ENCODE results near the gene ACTL8.

ACTL8 gene

DNA sequence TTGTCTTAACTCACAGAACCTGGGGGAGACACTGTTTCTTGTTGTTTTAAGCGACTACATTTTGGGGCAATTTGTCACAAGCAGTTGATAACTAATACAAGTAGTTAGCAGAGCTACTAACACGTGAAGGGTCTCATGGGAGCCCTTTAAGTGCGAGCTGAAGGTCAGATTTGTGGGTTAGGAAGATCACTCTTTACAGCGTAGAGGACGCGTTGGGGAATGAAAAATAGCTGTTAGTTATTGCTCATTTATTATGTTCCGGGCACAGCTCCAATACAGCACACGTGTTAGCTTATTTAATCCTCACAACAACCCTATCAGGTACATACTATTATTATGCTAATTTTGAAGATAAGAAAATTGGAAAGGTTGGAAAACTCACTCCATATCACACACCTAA is 95.9 kb downstream of the ACTL8 start:
- CTCF ChIA-PET: no interaction called here
- DNase-seq (ENCODE audit: extremely low spot score): no peak
- POLR2A ChIA-PET: no interaction called here
- TF ChIP-seq NFRKB (IDR thresholded peaks at IDR 0.05): no peak
- no peak for TF ChIP-seq FOXK2 (IDR thresholded peaks at IDR 0.05)
- no peak for TF ChIP-seq FOXA1 (IDR thresholded peaks at IDR 0.05)

DNA sequence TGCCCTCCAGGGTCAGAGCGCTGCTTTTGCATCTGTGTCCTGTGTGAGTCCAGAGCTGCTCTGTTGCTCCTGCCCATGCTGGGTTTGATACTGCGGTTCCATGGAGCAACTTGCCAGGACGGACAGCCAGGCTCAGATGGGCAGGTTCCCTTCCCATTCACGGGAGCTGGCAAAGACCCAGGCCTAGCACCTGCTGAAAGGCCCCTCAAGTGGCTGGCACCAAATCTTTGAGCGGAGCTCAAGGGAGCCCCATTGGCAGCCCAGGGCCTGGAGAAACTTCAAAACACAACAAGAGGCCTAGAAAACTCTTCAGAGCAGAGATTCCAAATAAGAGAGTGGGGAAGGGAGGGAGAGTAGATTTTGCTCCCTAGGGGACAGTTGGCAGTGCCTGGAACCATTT is 97.2 kb downstream of the ACTL8 start:
- ChIA-PET CTCF (no interaction called here), POLR2A (no interaction called here)
- no peak for DNase-seq (ENCODE audit: extremely low spot score)
- TF ChIP-seq ARNT (IDR thresholded peaks at IDR 0.05): no peak
- TF ChIP-seq, protein P1, sequence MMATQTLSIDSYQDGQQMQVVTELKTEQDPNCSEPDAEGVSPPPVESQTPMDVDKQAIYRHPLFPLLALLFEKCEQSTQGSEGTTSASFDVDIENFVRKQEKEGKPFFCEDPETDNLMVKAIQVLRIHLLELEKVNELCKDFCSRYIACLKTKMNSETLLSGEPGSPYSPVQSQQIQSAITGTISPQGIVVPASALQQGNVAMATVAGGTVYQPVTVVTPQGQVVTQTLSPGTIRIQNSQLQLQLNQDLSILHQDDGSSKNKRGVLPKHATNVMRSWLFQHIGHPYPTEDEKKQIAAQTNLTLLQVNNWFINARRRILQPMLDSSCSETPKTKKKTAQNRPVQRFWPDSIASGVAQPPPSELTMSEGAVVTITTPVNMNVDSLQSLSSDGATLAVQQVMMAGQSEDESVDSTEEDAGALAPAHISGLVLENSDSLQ (IDR thresholded peaks at IDR 0.05): no peak
- TF ChIP-seq NFRKB (IDR thresholded peaks at IDR 0.05): no peak
- TF ChIP-seq FOXM1 (IDR thresholded peaks at IDR 0.05; ENCODE audit: borderline replicate concordance): no peak
- no peak for TF ChIP-seq BHLHE40 (IDR thresholded peaks at IDR 0.05; ENCODE audit: borderline replicate concordance)
- no peak for TF ChIP-seq HDGF (IDR thresholded peaks at IDR 0.05; ENCODE audit: borderline replicate concordance)
- no peak for TF ChIP-seq LEF1 (IDR thresholded peaks at IDR 0.05; ENCODE audit: borderline replicate concordance)
- no peak for TF ChIP-seq CTBP1 (IDR thresholded peaks at IDR 0.05; ENCODE audit: borderline replicate concordance)
- no peak for TF ChIP-seq TARDBP (IDR thresholded peaks at IDR 0.05)
- TF ChIP-seq FOXA1 (IDR thresholded peaks at IDR 0.05): no peak
- no peak for TF ChIP-seq FOXK2 (IDR thresholded peaks at IDR 0.05)
- TF ChIP-seq SP1 (IDR thresholded peaks at IDR 0.05): no peak
- no peak for TF ChIP-seq ELF4 (IDR thresholded peaks at IDR 0.05)
- no peak for TF ChIP-seq ZNF384 (IDR thresholded peaks at IDR 0.05)
- no peak for TF ChIP-seq SUZ12 (IDR thresholded peaks at IDR 0.05)
- TF ChIP-seq L3MBTL2 (conservative IDR thresholded peaks at IDR 0.05): no peak

DNA sequence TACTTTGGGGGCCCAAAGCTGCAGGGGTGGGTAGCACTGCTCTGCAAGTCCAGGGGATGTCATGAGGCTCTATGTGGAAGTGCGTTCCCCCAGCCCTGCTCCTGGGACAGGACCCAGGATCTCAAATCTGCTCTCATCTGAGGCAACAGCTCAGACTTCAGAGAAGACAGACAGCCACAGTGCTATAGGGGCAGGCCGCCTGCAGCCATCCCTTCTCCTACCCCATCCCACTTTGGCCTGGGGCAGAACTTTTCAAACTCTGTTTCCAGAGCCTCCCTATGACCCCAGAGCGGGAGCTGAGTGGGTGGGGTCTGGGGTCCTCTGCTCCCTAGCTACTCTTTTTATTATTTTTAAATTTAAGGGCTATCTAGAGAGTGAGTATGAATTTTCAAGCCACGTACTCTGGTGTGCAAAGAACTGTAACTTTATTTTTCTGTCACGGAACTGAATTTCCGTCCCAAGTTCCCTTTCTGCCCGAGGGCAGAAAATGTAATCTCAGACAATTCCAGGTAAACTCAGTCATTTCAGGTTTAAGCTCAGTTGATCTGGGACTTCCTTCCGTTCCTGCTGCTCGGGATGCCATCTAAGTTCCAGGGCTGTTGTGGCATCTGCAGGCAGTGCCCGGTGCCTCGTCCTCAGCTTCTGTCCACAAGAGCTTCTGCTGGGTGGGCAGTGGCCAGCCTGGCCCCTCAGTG is 98.3 kb downstream of the ACTL8 start:
- CTCF ChIA-PET: no interaction called here
- TF ChIP-seq FOXK2 (IDR thresholded peaks at IDR 0.05) (no peak), SP1 (IDR thresholded peaks at IDR 0.05) (no peak), FOXM1 (IDR thresholded peaks at IDR 0.05; ENCODE audit: borderline replicate concordance) (no peak), LEF1 (IDR thresholded peaks at IDR 0.05; ENCODE audit: borderline replicate concordance) (no peak), FOXA1 (IDR thresholded peaks at IDR 0.05) (no peak), ELF4 (IDR thresholded peaks at IDR 0.05) (no peak), ZNF384 (IDR thresholded peaks at IDR 0.05) (no peak), ARNT (IDR thresholded peaks at IDR 0.05) (no peak)
- TF ChIP-seq, protein P1 (IDR thresholded peaks at IDR 0.05): no peak
- POLR2A ChIA-PET: no interaction called here
- no peak for DNase-seq (ENCODE audit: extremely low spot score)

DNA sequence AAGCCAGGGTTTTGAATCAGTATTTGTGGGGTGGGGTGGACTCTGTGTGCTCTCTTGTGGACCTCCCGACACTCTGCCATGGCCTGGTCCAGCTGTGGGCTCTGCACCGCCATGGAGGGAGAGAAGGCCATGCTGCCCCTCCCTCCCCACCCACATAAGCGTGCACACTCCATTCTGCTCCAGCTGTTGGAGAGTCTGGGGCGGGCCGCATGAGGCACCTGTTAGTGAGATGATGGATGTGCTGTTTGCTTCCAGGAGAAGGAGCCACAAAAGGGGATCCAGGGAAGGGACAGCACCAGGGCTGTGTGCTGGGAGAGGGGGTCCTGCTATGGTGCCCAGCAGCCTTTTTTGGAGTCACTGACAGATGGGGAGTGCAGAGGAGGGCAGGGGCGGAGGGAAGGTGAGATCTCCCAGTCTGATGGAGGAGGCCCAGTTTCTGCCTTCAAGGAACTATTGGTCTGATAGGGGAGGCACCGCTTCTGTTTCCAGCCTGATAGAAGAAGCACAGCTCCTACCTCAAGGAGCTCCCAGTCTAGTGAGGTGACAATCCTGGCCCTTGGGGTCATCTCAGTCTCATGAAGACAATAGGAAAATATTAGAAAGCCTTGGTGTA is 101.5 kb downstream of the ACTL8 start:
- POLR2A ChIA-PET: no interaction called here
- TF ChIP-seq HDGF (IDR thresholded peaks at IDR 0.05; ENCODE audit: borderline replicate concordance): no peak
- TF ChIP-seq FOXK2 (IDR thresholded peaks at IDR 0.05): no peak
- TF ChIP-seq SUZ12 (IDR thresholded peaks at IDR 0.05): no peak
- TF ChIP-seq, protein P1 (IDR thresholded peaks at IDR 0.05): no peak
- TF ChIP-seq ZNF384 (IDR thresholded peaks at IDR 0.05): no peak
- no peak for TF ChIP-seq TARDBP (IDR thresholded peaks at IDR 0.05)
- TF ChIP-seq L3MBTL2 (conservative IDR thresholded peaks at IDR 0.05): no peak
- no peak for TF ChIP-seq FOXA1 (IDR thresholded peaks at IDR 0.05)
- no peak for TF ChIP-seq FOXM1 (IDR thresholded peaks at IDR 0.05; ENCODE audit: borderline replicate concordance)
- no peak for TF ChIP-seq BHLHE40 (IDR thresholded peaks at IDR 0.05; ENCODE audit: borderline replicate concordance)
- TF ChIP-seq ELF4 (IDR thresholded peaks at IDR 0.05): no peak
- TF ChIP-seq CTBP1 (IDR thresholded peaks at IDR 0.05; ENCODE audit: borderline replicate concordance): no peak
- no peak for TF ChIP-seq NFRKB (IDR thresholded peaks at IDR 0.05)
- no peak for TF ChIP-seq SP1 (IDR thresholded peaks at IDR 0.05)
- TF ChIP-seq ARNT (IDR thresholded peaks at IDR 0.05): no peak
- no peak for TF ChIP-seq LEF1 (IDR thresholded peaks at IDR 0.05; ENCODE audit: borderline replicate concordance)
- CTCF ChIA-PET: interaction anchor here (1.0 kb wide), 1 partner anchor 30 kb away, joined by 3 read pairs; no protein-coding TSS in a partner anchor
- DNase-seq (ENCODE audit: extremely low spot score): no peak

DNA sequence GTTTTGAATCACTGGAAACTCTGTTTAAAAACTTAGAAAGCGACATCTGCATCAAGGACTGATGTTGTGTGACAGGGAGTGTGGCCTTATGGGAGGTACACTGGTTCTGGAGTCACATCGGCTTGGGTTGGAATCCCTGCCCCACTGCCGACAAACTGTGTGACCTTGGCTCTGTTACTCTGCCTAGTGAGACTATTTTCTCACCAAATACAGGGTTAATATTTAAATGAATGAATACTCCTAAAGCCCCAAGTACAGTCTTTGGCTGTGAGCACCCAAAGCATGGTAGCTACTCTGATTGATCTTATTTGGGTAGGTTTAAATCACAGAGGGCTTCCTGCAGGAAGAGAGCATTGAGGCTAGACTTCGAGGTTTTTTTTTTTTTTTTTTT is 102.0 kb downstream of the ACTL8 start:
- no peak for DNase-seq (ENCODE audit: extremely low spot score)
- TF ChIP-seq ELF4 (IDR thresholded peaks at IDR 0.05) (no peak), LEF1 (IDR thresholded peaks at IDR 0.05; ENCODE audit: borderline replicate concordance) (no peak), ARNT (IDR thresholded peaks at IDR 0.05) (no peak), L3MBTL2 (conservative IDR thresholded peaks at IDR 0.05) (no peak), CTBP1 (IDR thresholded peaks at IDR 0.05; ENCODE audit: borderline replicate concordance) (no peak), TARDBP (IDR thresholded peaks at IDR 0.05) (no peak), SP1 (IDR thresholded peaks at IDR 0.05) (no peak), BHLHE40 (IDR thresholded peaks at IDR 0.05; ENCODE audit: borderline replicate concordance) (no peak), HDGF (IDR thresholded peaks at IDR 0.05; ENCODE audit: borderline replicate concordance) (no peak), FOXM1 (IDR thresholded peaks at IDR 0.05; ENCODE audit: borderline replicate concordance) (no peak), NFRKB (IDR thresholded peaks at IDR 0.05) (no peak), SUZ12 (IDR thresholded peaks at IDR 0.05) (no peak), FOXK2 (IDR thresholded peaks at IDR 0.05) (no peak)
- TF ChIP-seq, protein P1 (IDR thresholded peaks at IDR 0.05): no peak
- CTCF ChIA-PET: interaction anchor here (1.0 kb wide), 1 partner anchor 31 kb away, joined by 3 read pairs; no protein-coding TSS in a partner anchor
- POLR2A ChIA-PET: no interaction called here

Measured in HEK293T (cell line).